ENCODE measurements around the gene ZC3H18. TPM values are rescaled to one million over a fixed set of nuclear protein-coding genes. Genes with fewer than 3 reads are reported as not detected.

Gene ZC3H18
- polyA plus RNA-seq, 1 experiment: 11.2 TPM

GRCh38 chr16:88647178-88648070 lies 77.2 kb downstream of the ZC3H18 start:
- CTCF ChIA-PET: no interaction called here
- Histone ChIP-seq H3K36me3 (ENCODE audit: control insufficient read depth, insufficient read depth, low read length) (peaks cover 3% of the 10 kb centered on the region), H3K4me3 (ENCODE audit: low read depth, low read length) (no peak overlapping the region), H3K27me3 (ENCODE audit: control insufficient read depth, insufficient read depth, low read length) (no peaks in the 10 kb centered on the region)
- no peak for DNase-seq (ENCODE audit: low read depth)
- no peak for TF ChIP-seq CTCF (IDR thresholded peaks at IDR 0.05; ENCODE audit: insufficient read depth, low read depth, low read length)
- POLR2A ChIA-PET: no interaction called here

- peak overlapping the region; percentile 86 for H3K4me3 ChIP-seq (ENCODE audit: low read depth, low read length)
- no peak for TF ChIP-seq CTCF (IDR thresholded peaks at IDR 0.05; ENCODE audit: insufficient read depth, low read depth, low read length)
- no peaks in the 10 kb centered on the region for H3K27me3 ChIP-seq (ENCODE audit: control insufficient read depth, insufficient read depth, low read length)
- no peak for DNase-seq (ENCODE audit: low read depth)
- ChIA-PET CTCF (interaction anchor here (1.5 kb wide), 1 partner anchor 10 kb away, joined by 3 read pairs; no protein-coding TSS in a partner anchor), POLR2A (no interaction called here)
- peaks cover 1% of the 10 kb centered on the region; the same call in 1 of the 2 replicates for H3K36me3 ChIP-seq (ENCODE audit: control insufficient read depth, insufficient read depth, low read length)
Measured at GRCh38 chr16:88649195-88649923, 79.2 kb downstream of the ZC3H18 start.

DNA sequence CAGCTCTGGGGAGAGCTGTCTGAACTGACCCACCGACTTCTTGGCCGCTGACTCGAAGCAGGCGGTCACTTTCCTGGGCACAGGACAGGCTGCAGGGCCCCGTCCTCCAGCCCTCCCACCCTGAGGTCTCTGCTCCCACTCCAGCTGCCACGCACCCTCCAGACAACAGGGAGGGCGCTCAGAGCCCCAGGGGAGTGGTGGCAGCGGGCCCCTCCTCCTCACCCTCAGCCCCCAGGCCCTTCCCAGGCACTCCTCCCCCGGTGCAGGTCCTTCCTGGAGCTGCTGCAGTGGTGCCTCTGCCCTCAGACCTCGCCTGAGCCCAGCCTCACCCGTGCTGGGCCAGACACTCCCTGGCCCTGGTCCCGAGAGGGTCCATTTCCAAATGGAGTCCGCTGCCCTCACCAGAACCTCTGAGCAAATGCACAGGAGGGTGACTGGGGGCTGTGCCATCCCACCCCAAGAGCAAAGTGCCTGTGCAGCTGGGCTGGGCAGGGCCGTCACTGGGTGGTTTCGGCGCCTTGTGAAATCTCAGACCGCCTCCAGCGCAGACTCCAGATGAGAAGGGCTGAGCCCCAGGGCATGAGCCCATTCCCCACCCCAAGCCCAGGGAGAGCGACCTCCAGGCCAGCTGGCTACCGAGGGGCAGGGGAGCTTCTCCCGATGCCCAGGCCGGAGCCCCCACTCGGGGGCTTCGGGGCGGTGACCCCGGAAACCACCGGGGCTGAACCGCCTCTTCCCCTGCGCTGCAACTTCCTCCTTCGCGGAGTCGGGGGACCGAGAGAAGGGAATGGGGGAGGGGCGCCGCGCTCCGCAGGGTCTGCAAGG lies 79.9 kb downstream of the ZC3H18 start:
- TF ChIP-seq CTCF (IDR thresholded peaks at IDR 0.05; ENCODE audit: insufficient read depth, low read depth, low read length): no peak
- ChIA-PET CTCF (interaction anchor here (1.5 kb wide), 1 partner anchor 11 kb away, joined by 3 read pairs; no protein-coding TSS in a partner anchor), POLR2A (no interaction called here)
- H3K4me3 ChIP-seq (ENCODE audit: low read depth, low read length): peak overlapping the region; percentile 86
- no peak for DNase-seq (ENCODE audit: low read depth)
- no peaks in the 10 kb centered on the region for H3K27me3 ChIP-seq (ENCODE audit: control insufficient read depth, insufficient read depth, low read length)
- H3K36me3 ChIP-seq (ENCODE audit: control insufficient read depth, insufficient read depth, low read length): peaks cover 4% of the 10 kb centered on the region

- Histone ChIP-seq H3K27me3 (ENCODE audit: control insufficient read depth, insufficient read depth, low read length) (no peaks in the 10 kb centered on the region), H3K36me3 (ENCODE audit: control insufficient read depth, insufficient read depth, low read length) (peaks cover 6% of the 10 kb centered on the region), H3K4me3 (ENCODE audit: low read depth, low read length) (peak within 1 kb of the TSS; percentile 86)
- ChIA-PET CTCF (no interaction called here), POLR2A (no interaction called here)
- TF ChIP-seq CTCF (IDR thresholded peaks at IDR 0.05; ENCODE audit: insufficient read depth, low read depth, low read length): no peak
- DNase-seq (ENCODE audit: low read depth): no peak
Measured at GRCh38 chr16:88650749-88651275, 80.6 kb downstream of the ZC3H18 start, which contains the start of gene CYBA. CYBA (minus strand) TSS chr16:88651053; CDS start chr16:88651013, 40 bp downstream.

Measured in BJ (cell line).